Body of pancreas (tissue), 4 donors: ENCODE data around the gene COL23A1.

Experiments
- POLR2A ChIP-seq, 3 donors: fragments of 450-650 bp; IDR thresholded peaks; one replicate each; pipeline ENCODE4 v1.6.1; 2016; ENCODE audit warnings: antibody characterized with exemption in 3 of 3, mild to moderate bottlenecking in 2 of 3
- TF ChIP-seq, protein P1 (sequence below), 7 experiments: fragments of 450-650 bp in 4 of 7; fragments of 200-600 bp in 3 of 7; sonication (generic) in 3 of 7; IDR thresholded peaks; one replicate each; pipeline ENCODE4 v1.5.1; 2016 to 2019; ENCODE audit warnings: antibody characterized with exemption in 7 of 7

GRCh38 chr5:178416206-178416882 lies 173.8 kb downstream of the COL23A1 start:
- TF ChIP-seq, protein P1, sequence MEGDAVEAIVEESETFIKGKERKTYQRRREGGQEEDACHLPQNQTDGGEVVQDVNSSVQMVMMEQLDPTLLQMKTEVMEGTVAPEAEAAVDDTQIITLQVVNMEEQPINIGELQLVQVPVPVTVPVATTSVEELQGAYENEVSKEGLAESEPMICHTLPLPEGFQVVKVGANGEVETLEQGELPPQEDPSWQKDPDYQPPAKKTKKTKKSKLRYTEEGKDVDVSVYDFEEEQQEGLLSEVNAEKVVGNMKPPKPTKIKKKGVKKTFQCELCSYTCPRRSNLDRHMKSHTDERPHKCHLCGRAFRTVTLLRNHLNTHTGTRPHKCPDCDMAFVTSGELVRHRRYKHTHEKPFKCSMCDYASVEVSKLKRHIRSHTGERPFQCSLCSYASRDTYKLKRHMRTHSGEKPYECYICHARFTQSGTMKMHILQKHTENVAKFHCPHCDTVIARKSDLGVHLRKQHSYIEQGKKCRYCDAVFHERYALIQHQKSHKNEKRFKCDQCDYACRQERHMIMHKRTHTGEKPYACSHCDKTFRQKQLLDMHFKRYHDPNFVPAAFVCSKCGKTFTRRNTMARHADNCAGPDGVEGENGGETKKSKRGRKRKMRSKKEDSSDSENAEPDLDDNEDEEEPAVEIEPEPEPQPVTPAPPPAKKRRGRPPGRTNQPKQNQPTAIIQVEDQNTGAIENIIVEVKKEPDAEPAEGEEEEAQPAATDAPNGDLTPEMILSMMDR (IDR thresholded peaks at IDR 0.05), result no peak
- no peak for TF ChIP-seq POLR2A (IDR thresholded peaks at IDR 0.05)
